AG04449 (cell line): ENCODE measurements around the gene SESN2.

ENCODE experiments used
- CTCF ChIA-PET: fragments of 350-600 bp; formaldehyde crosslinking; extraction: SDS; loops from one replicate; lab custom pipeline; 2021; ENCODE audit warnings: antibody characterized with exemption; lab: Yijun Ruan, JAX
- POLR2A ChIA-PET: fragments of 400-600, 350-600 bp; formaldehyde crosslinking; extraction: SDS; loops from one replicate; lab custom pipeline; 2020; ENCODE audit warnings: antibody characterized with exemption, inconsistent platforms; lab: Yijun Ruan, JAX
- DNase-seq: peaks from one replicate; pipeline ENCODE4 v3.0.0-alpha.2; 2010; ENCODE audit warnings: low read depth, low spot score
- H3K4me3 ChIP-seq: 2 replicates; pipeline ENCODE4 v1.5.1; 2011; ENCODE audit warnings: low read depth, mild to moderate bottlenecking, control low read depth, low read length
- TF ChIP-seq, protein P1 (sequence below): IDR thresholded peaks from one replicate; pipeline ENCODE4 v1.5.1; 2011; ENCODE audit warnings: mild to moderate bottlenecking, moderate library complexity, low read length, control low read depth, inconsistent platforms; ENCODE audit not compliant: insufficient read depth; ENCODE audit errors: missing control alignments

The SESN2 gene

DNA sequence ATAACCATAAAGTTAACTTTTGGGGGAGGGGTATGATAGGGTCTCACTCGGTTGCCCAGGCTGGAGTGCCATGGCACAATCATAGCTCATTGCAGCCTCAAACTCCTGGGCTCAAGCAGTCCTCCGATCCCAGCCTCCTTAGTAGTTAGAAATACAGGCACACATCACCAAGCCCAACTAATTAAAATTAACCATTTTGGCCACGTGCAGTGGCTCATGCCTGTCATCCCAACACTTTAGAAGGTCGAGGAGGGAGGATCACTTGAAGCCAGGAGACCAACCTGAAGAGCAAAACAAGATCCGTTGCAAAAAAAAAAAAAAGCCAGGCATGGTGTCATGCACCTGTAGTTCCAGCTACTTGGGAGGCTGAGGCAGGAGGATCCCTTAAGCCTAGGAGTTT lies 42.9 kb downstream of the SESN2 start:
- TF ChIP-seq, protein P1, sequence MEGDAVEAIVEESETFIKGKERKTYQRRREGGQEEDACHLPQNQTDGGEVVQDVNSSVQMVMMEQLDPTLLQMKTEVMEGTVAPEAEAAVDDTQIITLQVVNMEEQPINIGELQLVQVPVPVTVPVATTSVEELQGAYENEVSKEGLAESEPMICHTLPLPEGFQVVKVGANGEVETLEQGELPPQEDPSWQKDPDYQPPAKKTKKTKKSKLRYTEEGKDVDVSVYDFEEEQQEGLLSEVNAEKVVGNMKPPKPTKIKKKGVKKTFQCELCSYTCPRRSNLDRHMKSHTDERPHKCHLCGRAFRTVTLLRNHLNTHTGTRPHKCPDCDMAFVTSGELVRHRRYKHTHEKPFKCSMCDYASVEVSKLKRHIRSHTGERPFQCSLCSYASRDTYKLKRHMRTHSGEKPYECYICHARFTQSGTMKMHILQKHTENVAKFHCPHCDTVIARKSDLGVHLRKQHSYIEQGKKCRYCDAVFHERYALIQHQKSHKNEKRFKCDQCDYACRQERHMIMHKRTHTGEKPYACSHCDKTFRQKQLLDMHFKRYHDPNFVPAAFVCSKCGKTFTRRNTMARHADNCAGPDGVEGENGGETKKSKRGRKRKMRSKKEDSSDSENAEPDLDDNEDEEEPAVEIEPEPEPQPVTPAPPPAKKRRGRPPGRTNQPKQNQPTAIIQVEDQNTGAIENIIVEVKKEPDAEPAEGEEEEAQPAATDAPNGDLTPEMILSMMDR: no peak
- no peak overlapping the region for H3K4me3 ChIP-seq
- ChIA-PET CTCF (no interaction called here), POLR2A (interaction anchor here (0.7 kb wide), 1 partner anchor 42 kb away, joined by 3 read pairs; the partner anchor contains the start of gene SESN2)
- no peak for DNase-seq

DNA sequence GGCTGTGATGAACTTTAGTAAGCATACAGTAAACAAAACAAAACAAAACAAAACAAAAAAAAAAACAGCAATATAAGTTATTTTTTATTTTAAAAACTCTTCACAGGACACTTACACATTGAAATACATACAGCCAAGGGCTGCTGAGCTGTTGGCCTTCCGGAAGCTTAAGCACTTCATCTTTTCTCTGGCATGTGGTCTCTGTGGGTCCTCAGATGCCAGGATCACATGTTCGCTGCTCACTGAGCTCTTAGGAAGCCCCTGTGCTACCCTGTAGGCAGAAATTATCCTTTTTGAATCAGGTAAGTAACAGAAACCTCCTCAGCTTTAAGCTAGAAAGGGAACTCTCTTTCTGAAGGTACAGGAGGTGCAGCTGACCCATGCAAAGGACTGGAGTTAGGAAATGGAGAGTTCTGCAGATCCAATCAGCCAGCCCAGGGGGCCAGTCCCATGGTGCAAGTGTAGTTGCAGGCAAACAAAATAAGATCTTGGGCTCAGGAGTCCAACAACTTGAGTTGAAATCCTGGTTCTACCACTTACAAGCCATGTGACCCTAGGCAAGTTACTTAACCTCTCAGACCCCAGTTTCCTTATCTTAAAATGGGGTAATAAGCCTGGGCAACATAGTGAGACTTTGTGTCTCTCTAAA lies 47.1 kb downstream of the SESN2 start:
- POLR2A ChIA-PET: interaction anchor here (0.6 kb wide), 1 partner anchor 57 kb away, joined by 3 read pairs; no protein-coding TSS in a partner anchor
- CTCF ChIA-PET: interaction anchor here (1.1 kb wide), 1 partner anchor 58 kb away, joined by 3 read pairs; no protein-coding TSS in a partner anchor
- H3K4me3 ChIP-seq: no peak overlapping the region
- DNase-seq: no peak
- TF ChIP-seq, protein P1: no peak

DNA sequence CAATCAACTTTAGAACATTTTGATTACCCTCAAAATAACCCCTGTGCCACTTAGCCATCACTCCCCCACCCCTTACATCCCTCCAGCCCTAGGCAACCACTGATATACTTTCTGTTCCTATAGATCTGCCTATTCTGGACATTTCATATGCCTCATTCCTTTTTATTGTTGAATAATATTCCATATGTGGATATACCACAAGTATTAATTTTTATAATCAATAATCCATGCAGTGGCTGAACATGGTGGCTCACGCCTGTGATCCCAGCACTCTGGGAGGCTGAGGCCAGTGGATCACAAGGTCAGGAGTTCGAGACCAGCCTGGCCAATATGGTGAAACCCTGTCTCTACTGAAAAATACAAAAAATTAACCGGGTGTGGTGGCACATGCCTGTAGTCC lies 49.4 kb downstream of the SESN2 start:
- TF ChIP-seq, protein P1: no peak
- no peak overlapping the region for H3K4me3 ChIP-seq
- no peak for DNase-seq
- CTCF ChIA-PET: interaction anchor here (0.7 kb wide), 1 partner anchor 8 kb away, joined by 4 read pairs; no protein-coding TSS in a partner anchor
- POLR2A ChIA-PET: no interaction called here

DNA sequence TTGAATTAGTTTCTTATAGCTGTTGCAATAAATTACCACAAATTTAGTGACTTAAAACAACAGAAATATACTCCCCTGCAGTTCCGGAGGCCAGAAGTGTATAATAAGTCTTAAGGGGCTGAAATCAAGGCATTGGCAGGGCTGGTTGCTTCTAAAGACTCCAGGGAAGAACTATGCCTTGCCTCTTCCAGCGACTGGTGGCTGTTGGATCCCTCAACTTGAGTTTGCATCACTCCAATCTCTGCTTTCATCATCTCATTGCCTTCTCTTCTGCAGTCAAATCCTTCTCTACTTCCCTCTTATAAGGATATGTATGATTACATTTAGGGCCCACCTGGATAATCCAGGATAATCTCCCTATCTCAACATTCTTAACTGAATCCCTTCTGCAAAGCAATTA lies 50.4 kb downstream of the SESN2 start:
- POLR2A ChIA-PET: no interaction called here
- CTCF ChIA-PET: no interaction called here

DNA sequence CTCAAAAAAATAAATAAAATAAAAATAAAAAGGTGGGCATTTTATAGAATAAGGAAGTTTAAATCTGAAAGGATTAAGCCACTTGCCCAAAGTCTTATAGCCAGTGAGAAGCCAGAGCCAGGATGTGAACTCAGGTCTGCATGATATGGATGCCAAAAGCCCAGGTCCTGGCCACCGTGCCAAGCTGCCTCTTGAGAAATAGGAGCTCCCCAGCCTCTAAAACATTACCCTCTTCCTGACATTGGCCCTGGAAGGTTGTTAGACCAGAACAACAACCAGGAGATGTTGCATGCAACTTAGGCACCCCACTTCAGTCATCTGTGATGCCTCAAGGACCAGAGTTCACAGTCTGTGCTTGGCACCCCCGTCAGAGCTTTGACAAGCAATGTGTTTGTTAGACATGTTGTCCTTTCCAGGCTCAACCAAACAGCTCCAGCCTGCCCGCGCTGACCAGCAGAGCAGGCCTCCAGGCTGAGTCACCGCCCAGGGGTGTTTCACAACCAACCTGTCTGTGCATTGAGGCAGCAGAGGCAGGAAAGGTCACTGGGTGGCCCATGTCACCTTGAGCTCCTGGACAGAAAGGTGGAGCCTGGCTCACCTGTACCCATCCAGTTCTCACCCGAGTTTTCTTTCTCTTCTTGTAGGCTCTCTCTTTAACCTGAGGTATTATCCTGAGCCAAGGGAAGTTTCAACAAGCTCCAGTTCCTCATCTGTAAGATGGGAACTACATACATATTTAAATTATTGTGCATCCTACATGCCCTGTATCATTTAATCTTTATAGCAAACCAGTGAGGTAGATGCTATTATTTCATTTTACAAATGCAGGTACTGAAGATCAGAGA lies 54.6 kb downstream of the SESN2 start:
- POLR2A ChIA-PET: no interaction called here
- TF ChIP-seq, protein P1: no peak
- no peak for DNase-seq
- no peak overlapping the region for H3K4me3 ChIP-seq
- CTCF ChIA-PET: interaction anchor here (1.0 to 1.4 kb wide), 2 partner anchors 20 to 44 kb away, joined by 3 to 4 read pairs; no protein-coding TSS in a partner anchor

More for the DNA sequence above, 50.4 kb downstream of the SESN2 start:
- no peak overlapping the region for H3K4me3 ChIP-seq
- no peak for DNase-seq
- TF ChIP-seq, protein P1: no peak

DNA sequence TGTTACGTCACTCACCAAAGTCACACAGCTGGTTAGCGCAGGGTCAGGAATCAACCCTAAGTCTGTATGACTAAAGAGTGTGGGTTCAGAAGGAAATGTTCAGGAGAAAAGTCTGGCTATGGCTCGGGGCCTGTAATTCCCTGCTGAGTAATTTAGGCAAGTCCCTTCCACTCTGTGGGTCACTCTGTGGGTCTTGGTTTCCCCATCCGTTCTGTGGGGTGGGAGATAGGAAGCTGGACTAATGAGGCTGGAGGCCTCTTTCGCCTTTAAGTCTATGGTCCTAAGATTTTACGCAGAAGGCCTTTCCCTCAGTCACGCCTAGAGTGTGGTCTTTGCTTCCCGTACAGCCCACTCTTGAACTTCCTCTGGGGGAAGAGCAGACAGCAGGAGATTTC lies 55.2 kb downstream of the SESN2 start:
- DNase-seq: no peak
- ChIA-PET CTCF (interaction anchor here (1.0 to 1.4 kb wide), 2 partner anchors 20 to 44 kb away, joined by 3 to 4 read pairs; no protein-coding TSS in a partner anchor), POLR2A (no interaction called here)
- TF ChIP-seq, protein P1: no peak
- no peak overlapping the region for H3K4me3 ChIP-seq
